H1 (cell line): Measurements from ENCODE around the gene ARL3. TPM values are rescaled to one million over a fixed set of nuclear protein-coding genes. Genes with fewer than 3 reads are reported as not detected.
A peak's percentile ranks its signal among the peaks of the same experiment; 100 is the strongest.

Experiments used
- CTCF ChIA-PET: fragments of 300-600 bp; sonication (Branson Sonifier 250); formaldehyde crosslinking; loops from one replicate; lab custom pipeline; 2021; ENCODE audit not compliant: partially characterized antibody; lab: Charles Lee
- POLR2A ChIA-PET: fragments of 300-600 bp; sonication (Branson Sonifier 250); formaldehyde crosslinking; loops from one replicate; lab custom pipeline; 2021; ENCODE audit warnings: inconsistent platforms; ENCODE audit not compliant: partially characterized antibody; lab: Charles Lee
- DNase-seq, 2 experiments: peaks; one replicate each; pipeline versions ENCODE4 v3.0.0 to v3.0.0-alpha.2; 2010 to 2022; ENCODE audit warnings: low spot score in 2 of 2, low read depth in 1 of 2, mixed read lengths in 1 of 2
- FAIRE-seq: peaks from 2 replicates; lab custom pipeline; 2011; peaks lifted over from hg19 to GRCh38; lab: Jason Lieb, UNC
- H2AFZ ChIP-seq: 2 replicates; pipeline ENCODE4 v1.8.1; 2012; ENCODE audit warnings: low read length, inconsistent platforms
- H2AK5ac ChIP-seq: 2 replicates; pipeline ENCODE4 v1.6.1; 2013; ENCODE audit warnings: low read depth, low read length
- H2BK120ac ChIP-seq: replicated peaks from 2 replicates; pipeline ENCODE3; 2013; ENCODE audit warnings: low read depth, low read length, inconsistent platforms
- H2BK12ac ChIP-seq: 2 replicates; pipeline ENCODE4 v1.6.1; 2013; ENCODE audit warnings: low read depth, low read length
- H2BK15ac ChIP-seq: 2 replicates; pipeline ENCODE4 v1.6.1; 2013; ENCODE audit warnings: low read length
- H2BK20ac ChIP-seq: 2 replicates; pipeline ENCODE4 v1.6.1; 2013; ENCODE audit warnings: low read length
- H2BK5ac ChIP-seq: 2 replicates; pipeline ENCODE4 v1.6.1; 2013; ENCODE audit warnings: low read depth, low read length
- H3K14ac ChIP-seq: 2 replicates; pipeline ENCODE4 v1.6.1; 2013; ENCODE audit warnings: inconsistent platforms; ENCODE audit not compliant: insufficient read length
- H3K18ac ChIP-seq: 2 replicates; pipeline ENCODE4 v1.6.1; 2013; ENCODE audit warnings: low read length; ENCODE audit errors: extremely low read depth
- H3K23ac ChIP-seq: 2 replicates; pipeline ENCODE4 v1.6.1; 2013; ENCODE audit warnings: inconsistent platforms; ENCODE audit not compliant: insufficient read length
- H3K23me2 ChIP-seq: 2 replicates; pipeline ENCODE4 v1.6.1; 2013; ENCODE audit warnings: low read depth, low read length
- H3K27ac ChIP-seq: 2 replicates; pipeline ENCODE4 v1.6.1; 2011; ENCODE audit warnings: low read depth, low read length, inconsistent platforms
- H3K27me3 ChIP-seq, 4 experiments: replicated peaks in 1 of 4; 1 replicate in 1 of 4; 2 replicates in 3 of 4; pipeline versions ENCODE4 v1.6.1 to v1.8.1; 2011 to 2013; ENCODE audit warnings: low read length in 3 of 4, mild to moderate bottlenecking in 3 of 4, inconsistent platforms in 2 of 4, mixed read lengths in 2 of 4, moderate library complexity in 1 of 4; ENCODE audit not compliant: control insufficient read depth in 3 of 4, insufficient read depth in 3 of 4; ENCODE audit errors: extremely low read depth in 1 of 4
- H3K36me3 ChIP-seq, 4 experiments: 2 replicates each; pipeline versions ENCODE4 v1.6.1 to v1.8.1; 2011 to 2013; ENCODE audit warnings: mild to moderate bottlenecking in 4 of 4, low read length in 3 of 4, moderate library complexity in 2 of 4, control low read depth in 1 of 4, inconsistent platforms in 1 of 4; ENCODE audit not compliant: insufficient read depth in 4 of 4, control insufficient read depth in 2 of 4
- H3K4ac ChIP-seq: replicated peaks from 2 replicates; pipeline ENCODE3; 2013; ENCODE audit warnings: low read length, low read depth, mixed read lengths, inconsistent platforms; ENCODE audit not compliant: insufficient read length
- H3K4me1 ChIP-seq, 4 experiments: replicated peaks in 1 of 4; 1 replicate in 1 of 4; 2 replicates in 3 of 4; pipeline versions ENCODE4 v1.6.1 to v1.8.1; 2011 to 2013; ENCODE audit warnings: low read length in 3 of 4, inconsistent platforms in 2 of 4, mixed read lengths in 1 of 4; ENCODE audit not compliant: insufficient read depth in 4 of 4, control insufficient read depth in 3 of 4
- H3K4me2 ChIP-seq, 2 experiments: 2 replicates each; pipeline versions ENCODE4 v1.6.1 to v1.8.1; 2011 to 2013; ENCODE audit warnings: low read depth in 2 of 2, low read length in 2 of 2, control low read depth in 1 of 2, inconsistent platforms in 1 of 2, mild to moderate bottlenecking in 1 of 2; ENCODE audit not compliant: insufficient read depth in 1 of 2
- H3K4me3 ChIP-seq, 4 experiments: fragments of 200-600, 300-600 bp in 1 of 4; sonication (generic), shearing (Covaris generic), sonication (Bioruptor Twin) in 1 of 4; 2 replicates each; pipeline versions ENCODE4 v1.5.1 to v1.8.1; 2011 to 2016; ENCODE audit warnings: low read length in 4 of 4, low read depth in 3 of 4, control low read depth in 2 of 4, inconsistent platforms in 2 of 4, mild to moderate bottlenecking in 2 of 4, mixed read lengths in 1 of 4, moderate library complexity in 1 of 4; ENCODE audit not compliant: insufficient read depth in 2 of 4; ENCODE audit errors: extremely low read depth in 1 of 4
- H3K56ac ChIP-seq: replicated peaks from 2 replicates; pipeline ENCODE3; 2013; ENCODE audit warnings: low read depth, mild to moderate bottlenecking, mixed read lengths, low read length, inconsistent platforms; ENCODE audit not compliant: insufficient read length
- H3K79me1 ChIP-seq: 2 replicates; pipeline ENCODE4 v1.6.1; 2013; ENCODE audit warnings: low read depth, low read length, control low read depth
- H3K79me2 ChIP-seq, 2 experiments: 2 replicates each; pipeline versions ENCODE4 v1.6.1 to v1.8.1; 2012 to 2013; ENCODE audit warnings: low read length in 2 of 2, mild to moderate bottlenecking in 2 of 2, inconsistent platforms in 1 of 2; ENCODE audit not compliant: insufficient read depth in 2 of 2, control insufficient read depth in 1 of 2
- H3K9ac ChIP-seq, 4 experiments: replicated peaks in 1 of 4; 1 replicate in 1 of 4; 2 replicates in 3 of 4; pipeline versions ENCODE4 v1.6.1 to v1.8.1; 2011 to 2013; ENCODE audit warnings: low read depth in 3 of 4, low read length in 3 of 4, control low read depth in 2 of 4, mild to moderate bottlenecking in 2 of 4, moderate library complexity in 2 of 4, inconsistent platforms in 1 of 4; ENCODE audit errors: extremely low read depth in 1 of 4
- H3K9me3 ChIP-seq, 2 experiments: 2 replicates each; pipeline versions ENCODE4 v1.6.1 to v1.8.1; 2012 to 2013; ENCODE audit warnings: mild to moderate bottlenecking in 2 of 2, moderate library complexity in 2 of 2, control low read depth in 1 of 2, inconsistent platforms in 1 of 2, low read depth in 1 of 2, low read length in 1 of 2, mixed read lengths in 1 of 2; ENCODE audit not compliant: insufficient read depth in 2 of 2
- H4K20me1 ChIP-seq, 2 experiments: replicated peaks in 1 of 2; 2 replicates each; pipeline versions ENCODE3 to v1.8.1; 2011 to 2013; ENCODE audit warnings: inconsistent platforms in 2 of 2, low read length in 2 of 2, mild to moderate bottlenecking in 1 of 2; ENCODE audit not compliant: insufficient read depth in 2 of 2, control insufficient read depth in 1 of 2
- H4K5ac ChIP-seq: 2 replicates; pipeline ENCODE4 v1.6.1; 2013; ENCODE audit warnings: low read length, low read depth, mixed read lengths, inconsistent platforms; ENCODE audit not compliant: insufficient read length
- H4K8ac ChIP-seq: 2 replicates; pipeline ENCODE4 v1.8.0; 2013; ENCODE audit warnings: mild to moderate bottlenecking, moderate library complexity, low read length, inconsistent platforms; ENCODE audit not compliant: insufficient read depth; ENCODE audit errors: extremely low read depth
- H4K91ac ChIP-seq: replicated peaks from 2 replicates; pipeline ENCODE3; 2013; ENCODE audit warnings: low read length, mixed read lengths, inconsistent platforms; ENCODE audit not compliant: insufficient read length
- RAD21 ChIP-seq, 2 experiments: IDR thresholded peaks in 1 of 2; conservative IDR thresholded peaks in 1 of 2; 2 replicates each; pipeline ENCODE4 v1.6.1; 2011; ENCODE audit warnings: low read depth in 2 of 2, low read length in 2 of 2, improper control_type of control experiment in 1 of 2, inconsistent platforms in 1 of 2, mild to moderate bottlenecking in 1 of 2, moderate library complexity in 1 of 2
- SP4 ChIP-seq: IDR thresholded peaks from 2 replicates; pipeline ENCODE4 v1.6.1; 2012; ENCODE audit warnings: low read length, inconsistent platforms
- WGBS, 2 experiments: shearing (Covaris generic) in 1 of 2; methylation state at CpG; one replicate each; pipeline versions ENCODE4 v1.1.6 to v1.1.7; 2013 to 2015; ENCODE audit warnings: low lambda C conversion rate in 2 of 2, mixed read lengths in 2 of 2, inconsistent platforms in 1 of 2, low coverage in 1 of 2, missing lambda C conversion rate in 1 of 2; ENCODE audit not compliant: insufficient replicate concordance in 2 of 2, insufficient coverage in 1 of 2, insufficient read length in 1 of 2; ENCODE audit errors: extremely low coverage in 1 of 2, missing lambda C conversion rate in 1 of 2; 5-methylcytosine and 5-hydroxymethylcytosine counted together
- polyA plus RNA-seq, 7 experiments: library from polyadenylated mRNA; depleted of rRNA in 3 of 7; stranded (reverse) in 5 of 7; unstranded in 2 of 7; fragments of >200 nt in 5 of 7; fragments of 200-250 nt in 2 of 7; gene quantifications; 1 replicate in 5 of 7; 2 replicates in 1 of 7; 4 replicates in 1 of 7; pipeline versions ENCODE4 v1.2.1 to v1.2.3, GENCODE V29; 2011 to 2013; ENCODE audit warnings: missing spikeins in 2 of 7, mixed read lengths in 2 of 7
- total RNA-seq: library from RNA; stranded (reverse); fragmentation: NEBNext Ultra II Directional; extraction: Animal tissue kit (Norgen Biotek cat#: 25700); gene quantifications from 2 replicates; pipeline ENCODE4 v1.2.1, GENCODE V29; 2021

The ARL3 gene
- total and polyA plus RNA-seq, 2 of the 8 experiments (the other 6 are each of a cell fraction or from before 2014, with no cell fraction given), result 8.8 to 16.2 TPM

DNA sequence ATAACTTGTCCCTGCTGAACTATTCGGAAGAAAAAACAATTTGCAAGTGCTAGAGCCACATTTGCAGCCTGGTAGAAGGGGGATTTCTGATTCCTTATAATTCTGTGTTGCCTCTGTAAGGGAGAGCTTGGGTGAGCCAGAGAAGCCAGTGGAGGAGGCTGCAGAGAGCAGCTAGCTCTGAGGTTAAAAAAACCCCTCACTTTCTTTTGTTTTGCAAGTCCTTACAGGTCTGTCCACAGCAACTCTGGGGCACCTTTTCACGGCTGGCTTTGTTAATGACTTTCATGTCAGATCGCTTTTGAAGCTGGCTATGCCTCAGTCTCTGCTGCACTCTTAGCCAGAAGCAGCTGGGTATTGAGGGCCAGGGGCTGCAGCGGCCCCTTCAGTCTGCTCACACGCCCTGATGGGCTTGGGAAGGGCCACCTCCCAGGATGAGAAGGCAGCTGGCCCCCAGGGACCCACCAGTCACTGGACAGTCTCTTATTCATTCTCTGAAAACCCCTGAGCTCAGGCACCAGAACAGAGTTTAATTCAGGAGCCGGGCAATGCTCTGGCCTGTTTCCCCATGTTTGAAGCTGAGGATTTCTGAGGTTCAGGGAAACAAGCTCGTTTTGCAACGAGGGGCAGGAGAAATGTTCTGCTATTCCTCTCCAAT is 39.1 kb downstream of the ARL3 start:
- Histone ChIP-seq H2BK5ac (no peak overlapping the region), H3K23me2 (no peaks in the 10 kb centered on the region), H3K9me3 (no peaks in the 10 kb centered on the region), H2BK120ac (no peak overlapping the region), H2BK15ac (no peak overlapping the region), H3K14ac (no peak overlapping the region), H4K20me1 (no peaks in the 10 kb centered on the region), H3K9ac (no peak overlapping the region), H2AFZ (no peak overlapping the region), H4K91ac (no peak overlapping the region), H2BK12ac (no peak overlapping the region), H3K4me1 (peaks cover 34 to 58% (median 36%) of the 10 kb centered on the region in 4 experiments), H3K27me3 (no peaks in the 10 kb centered on the region), H3K4me3 (0 out of 8 replicates have a peak overlapping the region, but pooled peaks of 1 of the 4 experiments have one; percentile 35), H3K56ac (no peak overlapping the region), H3K79me1 (no peaks in the 10 kb centered on the region), H2AK5ac (no peak overlapping the region), H4K8ac (no peak overlapping the region), H2BK20ac (no peak overlapping the region), H3K23ac (no peak overlapping the region), H3K18ac (no peak overlapping the region; the same call in 1 of the 2 replicates), H3K4ac (no peak overlapping the region), H3K27ac (no peak overlapping the region), H3K36me3 (no peaks in the 10 kb centered on the region), H4K5ac (no peak overlapping the region), H3K79me2 (no peaks in the 10 kb centered on the region), H3K4me2 (peak overlapping the region; percentile 59 to 64; a peak in 3 of 4 replicates)
- CTCF ChIA-PET, result interaction anchor here (0.6 to 13.0 kb wide), 16 partner anchors 9 to 251 kb away, joined by 3 to 102 read pairs (median 6); partner anchors contain the start of genes ARL3 and TRIM8
- POLR2A ChIA-PET, result interaction anchor here (0.6 to 4.2 kb wide), 6 partner anchors 11 to 39 kb away, joined by 3 to 22 read pairs (median 7); partner anchors contain the start of genes ARL3 and SFXN2
- DNase-seq (no peak), FAIRE-seq (no peak)
- TF ChIP-seq SP4 (no peak), RAD21 (IDR thresholded peaks at IDR 0.05 in 1 of 2, conservative IDR thresholded peaks at IDR 0.05 in 1 of 2; ENCODE audit: low read depth in 2 of 2, low read length in 2 of 2) (peak in 1 of 2 experiments; percentile 17; a peak in 1 of 4 replicates)
- 63% methylated on average over 8 of the region's 8 CpGs; no CpG with 5 or more reads in 1 of the 2 experiments for WGBS, 2 experiments
